Hepatocyte (in vitro differentiated cells): ENCODE data around the gene CLEC4A.

Source experiments
- EZH2 ChIP-seq: fragments of 200-600 bp; sonication (generic); IDR thresholded peaks from 2 replicates; pipeline ENCODE4 v1.6.1; 2016; ENCODE audit warnings: antibody characterized with exemption, mild to moderate bottlenecking, borderline replicate concordance
- EZH2phosphoT487 ChIP-seq: fragments of 200-600 bp; sonication (generic); IDR thresholded peaks from one replicate; pipeline ENCODE4 v1.6.1; 2018; ENCODE audit warnings: antibody characterized with exemption, mild to moderate bottlenecking, low read depth, moderate library complexity; ENCODE audit not compliant: unreplicated experiment, severe bottlenecking
- TF ChIP-seq, protein P1 (sequence below): fragments of 200-600 bp; sonication (generic); IDR thresholded peaks from 2 replicates; pipeline ENCODE4 v1.5.1; 2016; ENCODE audit warnings: antibody characterized with exemption, mild to moderate bottlenecking; ENCODE audit not compliant: poor library complexity

DNA sequence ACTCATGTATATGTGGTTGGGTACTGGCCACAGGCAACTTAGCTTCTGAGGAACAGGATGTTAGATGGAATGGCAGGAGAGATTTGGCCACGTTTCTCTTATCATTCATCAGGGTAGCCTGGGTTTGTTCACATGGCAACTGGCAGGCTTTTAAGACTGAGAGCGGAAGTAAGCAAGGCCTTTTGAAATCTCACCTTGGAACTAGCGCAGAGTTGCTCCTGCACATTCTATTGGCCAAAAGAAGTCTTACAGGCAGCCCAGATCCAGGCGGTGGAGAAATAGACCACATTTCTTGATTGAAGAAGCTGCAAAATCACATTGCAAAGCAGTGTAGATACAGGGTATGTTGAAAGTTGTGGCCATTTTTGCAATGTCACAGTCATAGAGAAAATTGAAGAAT is 3.7 kb downstream of the CLEC4A start:
- TF ChIP-seq, protein P1, sequence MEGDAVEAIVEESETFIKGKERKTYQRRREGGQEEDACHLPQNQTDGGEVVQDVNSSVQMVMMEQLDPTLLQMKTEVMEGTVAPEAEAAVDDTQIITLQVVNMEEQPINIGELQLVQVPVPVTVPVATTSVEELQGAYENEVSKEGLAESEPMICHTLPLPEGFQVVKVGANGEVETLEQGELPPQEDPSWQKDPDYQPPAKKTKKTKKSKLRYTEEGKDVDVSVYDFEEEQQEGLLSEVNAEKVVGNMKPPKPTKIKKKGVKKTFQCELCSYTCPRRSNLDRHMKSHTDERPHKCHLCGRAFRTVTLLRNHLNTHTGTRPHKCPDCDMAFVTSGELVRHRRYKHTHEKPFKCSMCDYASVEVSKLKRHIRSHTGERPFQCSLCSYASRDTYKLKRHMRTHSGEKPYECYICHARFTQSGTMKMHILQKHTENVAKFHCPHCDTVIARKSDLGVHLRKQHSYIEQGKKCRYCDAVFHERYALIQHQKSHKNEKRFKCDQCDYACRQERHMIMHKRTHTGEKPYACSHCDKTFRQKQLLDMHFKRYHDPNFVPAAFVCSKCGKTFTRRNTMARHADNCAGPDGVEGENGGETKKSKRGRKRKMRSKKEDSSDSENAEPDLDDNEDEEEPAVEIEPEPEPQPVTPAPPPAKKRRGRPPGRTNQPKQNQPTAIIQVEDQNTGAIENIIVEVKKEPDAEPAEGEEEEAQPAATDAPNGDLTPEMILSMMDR, result no peak
- no peak for TF ChIP-seq EZH2
- TF ChIP-seq EZH2phosphoT487, result no peak
